GM18508 (cell line): ENCODE data around the gene PELO.
"Not testable (repeated sequence)": the region's sequence is repeated elsewhere in the genome, so short reads cannot be mapped to it uniquely, and the experiment has no call there.

Experiments used
- ATAC-seq: cut with Tn5 transposase; IDR thresholded peaks from one replicate; pipeline ENCODE4 v1.9.1; 2021; ENCODE audit warnings: moderate number of reproducible peaks; ENCODE audit not compliant: insufficient read depth, unreplicated experiment

Gene PELO

GRCh38 chr5:52799358-52799982 lies 11.8 kb downstream of the PELO start:
- ATAC-seq = peak; percentile 22

- ATAC-seq = peak; percentile 60
Observed at GRCh38 chr5:52799983-52800393, 12.3 kb downstream of the PELO start.

- peak; percentile 26 for ATAC-seq
Observed at GRCh38 chr5:52800394-52801213, 12.9 kb downstream of the PELO start.

GRCh38 chr5:52801329-52801728 lies 13.6 kb downstream of the PELO start:
- ATAC-seq = no peak

- ATAC-seq = no peak
Observed at GRCh38 chr5:52802272-52802973, 14.7 kb downstream of the PELO start.

- ATAC-seq = no peak
Observed at GRCh38 chr5:52802974-52803336, 15.2 kb downstream of the PELO start.

- ATAC-seq = no peak
Observed at GRCh38 chr5:52804387-52804791, 16.7 kb downstream of the PELO start.

- ATAC-seq = no peak
Observed at GRCh38 chr5:52804981-52805380, 17.3 kb downstream of the PELO start.

- ATAC-seq = no peak
Observed at GRCh38 chr5:52805615-52806014, 17.9 kb downstream of the PELO start.

GRCh38 chr5:52807037-52807436 lies 19.3 kb downstream of the PELO start:
- no peak for ATAC-seq

- no peak for ATAC-seq
Observed at GRCh38 chr5:52807723-52808122, 20.0 kb downstream of the PELO start.

GRCh38 chr5:52808316-52808901 lies 20.7 kb downstream of the PELO start:
- ATAC-seq = no peak

GRCh38 chr5:52809884-52810283 lies 22.2 kb downstream of the PELO start:
- no peak for ATAC-seq

- no peak for ATAC-seq
Observed at GRCh38 chr5:52810426-52810825, 22.7 kb downstream of the PELO start.

- no peak for ATAC-seq
Observed at GRCh38 chr5:52811067-52811749, 23.5 kb downstream of the PELO start.

- no peak for ATAC-seq
Observed at GRCh38 chr5:52814352-52815148, 26.8 kb downstream of the PELO start.

- no peak for ATAC-seq
Observed at GRCh38 chr5:52817818-52818217, 30.1 kb downstream of the PELO start.

GRCh38 chr5:52818360-52818759 lies 30.6 kb downstream of the PELO start:
- ATAC-seq = no peak

GRCh38 chr5:52818807-52819206 lies 31.1 kb downstream of the PELO start:
- not testable (repeated sequence) for ATAC-seq

- no peak for ATAC-seq
Observed at GRCh38 chr5:52821901-52822300, 34.2 kb downstream of the PELO start.
